T47D (cell line): ENCODE data around the gene FAM193A.
"Not testable (repeated sequence)": the region's sequence is repeated elsewhere in the genome, so short reads cannot be mapped to it uniquely, and the experiment has no call there.

Source experiments
- DNase-seq, 2 experiments: peaks; one replicate each; pipeline versions ENCODE4 v3.0.0 to v3.0.0-alpha.2; 2011 to 2012; ENCODE audit warnings: low read depth in 1 of 2, low spot score in 1 of 2
- JUND ChIP-seq: IDR thresholded peaks from 2 replicates; pipeline ENCODE4 v1.6.1; 2012; ENCODE audit warnings: low read depth
- in situ Hi-C: cut with HindIII; loops from 2 replicates; pipeline ENCODE4 v1.10.0; 2016; ENCODE audit warnings: low sequenced_read_pairs, low pct_unique_long_range_greater_than_20kb

FAM193A gene

GRCh38 chr4:2588259-2588658 is 51.8 kb downstream of the FAM193A start:
- no peak for TF ChIP-seq JUND
- DNase-seq = no peak
- in situ Hi-C loops = no loop called here

- in situ Hi-C loops = no loop called here
- no peak for TF ChIP-seq JUND
- DNase-seq = no peak
Observed at GRCh38 chr4:2591189-2591588, 54.7 kb downstream of the FAM193A start.

DNA sequence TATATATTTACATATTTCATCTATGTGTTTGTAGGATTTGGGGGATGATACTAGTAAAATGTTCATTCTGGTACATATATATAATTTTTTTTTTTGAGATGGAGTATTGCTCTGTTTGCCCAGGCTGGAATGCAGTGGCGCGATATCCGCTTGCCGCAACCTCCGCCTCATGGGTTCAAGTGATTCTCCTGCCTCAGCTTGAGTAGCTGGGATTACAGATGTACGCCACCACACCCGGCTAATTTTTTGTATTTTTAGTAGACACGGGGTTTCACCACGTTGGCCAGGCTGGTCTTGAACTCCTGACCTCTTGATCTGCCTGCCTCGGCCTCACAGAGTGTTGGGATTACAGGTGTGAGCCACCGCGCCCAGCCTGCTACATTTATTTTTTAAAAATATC is 55.6 kb downstream of the FAM193A start:
- DNase-seq, in situ Hi-C loops: not testable (repeated sequence)

GRCh38 chr4:2592572-2592971 is 56.1 kb downstream of the FAM193A start:
- TF ChIP-seq JUND = no peak
- DNase-seq = no peak
- in situ Hi-C loops = no loop called here

DNA sequence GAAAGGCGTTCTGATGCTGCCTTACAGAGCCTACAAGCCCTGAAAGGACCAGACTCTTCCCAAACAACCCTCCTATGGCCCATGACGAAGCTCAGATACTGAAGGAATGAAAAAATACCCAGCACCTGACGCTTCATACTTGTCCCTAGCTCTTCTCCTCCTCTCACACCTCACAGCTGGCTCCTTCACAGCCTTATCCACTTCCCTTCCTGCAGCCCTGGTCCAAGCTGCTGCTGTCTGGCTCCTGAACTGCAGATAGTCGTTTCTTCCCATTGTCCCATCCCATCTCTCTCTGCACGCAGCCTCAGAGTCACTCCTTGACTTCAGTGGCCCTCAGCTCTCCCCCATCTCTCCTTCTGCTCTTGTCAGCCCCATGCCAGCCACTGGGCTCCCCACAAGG is 56.6 kb downstream of the FAM193A start:
- in situ Hi-C loops = no loop called here
- no peak for DNase-seq
- TF ChIP-seq JUND = no peak

DNA sequence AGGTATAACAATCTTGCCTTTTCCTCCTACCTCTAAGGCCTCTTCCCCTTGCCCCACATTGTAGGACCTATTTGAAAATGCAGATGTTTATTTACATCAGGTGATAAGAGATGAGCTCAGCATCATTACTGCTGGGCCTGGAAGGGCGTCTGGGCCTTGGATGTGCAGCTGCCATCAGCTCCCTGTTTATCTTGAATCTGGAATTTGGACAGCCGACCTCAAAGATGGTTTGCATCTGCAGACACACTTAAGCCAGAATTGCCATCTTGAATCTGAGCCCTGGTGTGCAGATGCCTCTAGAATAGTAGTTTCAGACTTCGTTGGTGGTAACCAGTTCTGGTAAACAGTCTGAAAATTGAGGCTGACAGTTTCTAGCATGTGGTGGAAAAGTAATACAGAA is 59.0 kb downstream of the FAM193A start:
- no peak for DNase-seq
- no peak for TF ChIP-seq JUND
- in situ Hi-C loops = no loop called here

- in situ Hi-C loops = no loop called here
- DNase-seq = no peak
- TF ChIP-seq JUND = no peak
Observed at GRCh38 chr4:2595952-2596552, 59.6 kb downstream of the FAM193A start.

DNA sequence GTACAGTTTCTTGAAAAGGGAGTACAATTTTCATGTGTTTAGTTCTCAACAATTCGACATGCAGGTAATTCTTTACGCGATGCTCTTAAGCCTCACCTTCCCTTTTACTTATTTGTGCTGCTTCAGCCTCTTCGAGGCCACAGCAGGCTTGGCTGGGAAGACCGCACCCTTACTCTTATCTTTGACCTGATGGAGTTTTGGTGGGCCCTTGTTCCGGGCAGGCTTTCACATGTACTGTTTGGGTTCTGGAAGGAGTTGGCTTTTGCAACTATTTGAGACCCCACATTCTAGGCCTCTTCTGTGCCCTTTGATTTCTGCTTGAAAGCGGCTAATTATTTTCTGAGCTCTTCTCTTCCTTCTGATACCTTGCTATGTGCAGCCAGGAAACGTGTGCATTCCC is 60.2 kb downstream of the FAM193A start:
- in situ Hi-C loops = no loop called here
- DNase-seq = no peak
- TF ChIP-seq JUND = no peak

DNA sequence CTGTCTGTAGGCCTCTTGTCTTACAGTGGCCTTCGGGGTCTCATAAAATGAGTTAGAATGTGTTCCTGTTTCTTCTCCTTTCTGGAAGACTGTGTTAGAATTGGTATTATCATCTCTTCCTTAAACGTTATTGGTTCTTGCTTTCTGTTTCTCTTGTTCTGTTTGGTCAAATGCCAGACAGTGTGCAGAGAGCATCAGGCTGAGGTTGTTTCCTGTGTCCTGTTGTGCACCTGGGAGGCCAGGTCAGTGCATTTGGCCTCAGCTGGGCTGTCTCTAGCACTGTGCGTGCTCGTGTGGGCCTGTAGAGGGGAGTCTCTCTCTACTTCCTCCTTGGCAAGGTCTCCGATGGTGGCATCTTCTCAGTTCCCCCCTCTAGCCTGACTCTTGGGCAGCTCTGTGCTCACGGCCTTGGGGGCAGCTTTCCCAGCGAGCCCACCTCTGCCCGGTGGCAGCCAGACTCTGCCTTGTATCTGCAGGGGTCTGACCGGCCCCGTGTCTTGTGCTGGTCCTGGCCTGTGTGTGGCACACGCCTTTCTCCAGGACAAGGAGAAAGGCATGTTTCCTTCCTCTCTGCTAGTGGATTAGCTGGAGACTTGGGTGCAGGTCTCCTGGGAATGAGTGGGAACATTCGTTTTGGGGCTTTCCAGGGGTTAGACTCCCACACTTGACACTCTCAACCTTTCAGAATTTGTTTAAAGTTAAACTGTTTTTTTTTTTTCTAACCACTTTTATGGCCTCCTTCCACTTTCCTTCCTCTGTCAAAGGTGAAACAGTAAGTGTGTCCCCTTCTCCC is 62.3 kb downstream of the FAM193A start:
- DNase-seq = no peak
- in situ Hi-C loops = no loop called here

GRCh38 chr4:2599304-2599654 is 62.8 kb downstream of the FAM193A start:
- TF ChIP-seq JUND = no peak
- DNase-seq = no peak
- in situ Hi-C loops = no loop called here

More for the DNA sequence above, 62.3 kb downstream of the FAM193A start:
- TF ChIP-seq JUND = no peak

- in situ Hi-C loops = no loop called here
- TF ChIP-seq JUND = no peak
Observed at GRCh38 chr4:2600878-2601277, 64.4 kb downstream of the FAM193A start.

GRCh38 chr4:2604614-2605013 is 68.2 kb downstream of the FAM193A start:
- in situ Hi-C loops = no loop called here
- TF ChIP-seq JUND = no peak
- no peak for DNase-seq

More at GRCh38 chr4:2600878-2601277, 64.4 kb downstream of the FAM193A start:
- no peak for DNase-seq

GRCh38 chr4:2606960-2607506 is 70.6 kb downstream of the FAM193A start:
- no peak for TF ChIP-seq JUND
- DNase-seq = no peak
- in situ Hi-C loops = no loop called here
